ENCODE data around the gene PCBD2.
"Not testable (repeated sequence)": the region's sequence is repeated elsewhere in the genome, so short reads cannot be mapped to it uniquely, and the experiment has no call there.

PCBD2 gene

DNA sequence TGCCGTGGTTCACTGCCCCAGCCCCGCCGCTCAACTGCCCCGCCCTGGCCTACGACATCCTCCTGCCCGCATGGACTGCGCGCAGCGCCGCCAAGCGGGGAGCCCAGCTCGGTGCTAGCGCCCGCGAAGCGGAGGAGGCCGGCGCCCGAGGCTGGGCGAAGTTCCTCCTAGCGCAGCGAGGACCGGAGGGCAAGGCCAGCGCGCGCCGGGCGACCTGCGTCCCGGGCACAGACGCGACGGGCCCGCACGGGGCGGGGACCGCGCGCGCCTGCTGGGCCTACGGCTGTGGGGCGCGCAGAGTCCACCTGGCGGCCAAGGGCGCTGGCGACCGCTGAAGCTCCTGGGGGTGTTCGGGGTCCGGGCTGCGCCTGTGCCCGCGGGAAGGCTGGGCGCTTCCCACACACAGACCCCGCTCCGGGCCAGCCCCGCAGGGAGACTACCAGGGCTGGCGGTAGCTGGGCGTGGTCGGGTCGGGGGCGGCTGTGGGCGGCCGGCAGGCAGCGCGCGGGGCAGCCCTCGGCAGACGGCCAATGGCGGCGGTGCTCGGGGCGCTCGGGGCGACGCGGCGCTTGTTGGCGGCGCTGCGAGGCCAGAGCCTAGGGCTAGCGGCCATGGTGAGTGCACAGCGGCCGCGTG, at the start of gene PCBD2:
Gene PCBD2 (plus strand): TSS at position 522 of the 636 bp plus-strand sequence. CDS start 9 bp downstream, at position 531.
- DNase-seq = peak; percentile 20 to 89 (median 76)

DNA sequence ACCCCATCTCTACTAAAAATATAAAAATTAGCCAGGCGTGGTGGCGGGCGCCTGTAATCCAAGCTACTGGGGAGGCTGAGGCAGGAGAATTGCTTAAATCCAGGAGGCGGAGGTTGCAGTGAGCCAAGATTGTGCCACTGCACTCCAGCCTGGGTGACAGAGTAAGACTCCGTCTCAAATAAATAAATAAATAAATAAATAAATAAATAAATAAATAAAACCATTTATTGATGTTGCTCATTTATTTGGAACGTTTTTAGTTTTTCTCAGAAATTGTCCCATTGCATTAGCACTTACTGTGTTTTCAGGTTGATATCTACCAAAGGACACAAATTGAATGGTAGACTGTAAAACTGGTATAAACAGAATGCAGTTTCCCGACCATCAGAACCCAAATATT, 48.5 kb upstream of the PCBD2 start:
- DNase-seq = not testable (repeated sequence)

DNA sequence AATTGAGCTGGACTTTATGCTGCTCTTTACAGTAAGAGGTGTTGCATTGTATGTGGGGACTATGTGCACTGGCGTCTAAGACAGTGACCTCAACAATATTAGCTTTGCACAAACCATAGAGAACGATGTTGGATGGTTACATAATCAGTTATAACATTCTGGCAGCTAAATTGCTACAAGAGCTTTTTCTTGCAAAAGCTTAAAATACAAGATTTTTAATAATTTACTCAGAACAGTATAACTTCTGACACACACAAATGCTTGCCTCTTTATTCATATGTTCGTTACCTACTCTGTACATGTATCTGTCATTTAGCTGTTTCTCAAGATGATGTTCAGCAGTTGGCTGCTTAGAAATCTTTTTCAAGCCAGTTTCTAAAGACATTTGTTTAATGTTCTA, 47.5 kb upstream of the PCBD2 start:
- DNase-seq = no peak

DNA sequence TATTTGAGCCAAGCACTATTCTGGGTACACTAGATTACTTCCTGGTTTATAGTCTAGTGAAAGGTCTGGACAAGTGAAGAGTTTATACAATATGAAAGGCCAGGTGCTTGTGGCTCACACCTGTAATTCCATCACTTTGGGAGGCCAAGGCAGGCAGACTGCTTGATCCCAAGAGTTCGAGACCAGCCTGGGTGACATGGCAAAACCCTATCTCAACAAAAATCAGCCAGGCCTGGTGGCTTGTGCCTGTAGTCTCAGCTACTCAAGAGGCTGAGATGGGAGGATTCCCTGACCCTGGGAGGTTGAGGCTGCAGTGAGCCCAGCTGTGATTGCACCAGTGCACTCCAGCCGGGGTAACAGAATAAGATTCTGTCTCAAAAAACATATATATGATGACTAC, 40.2 kb upstream of the PCBD2 start:
- no peak for DNase-seq

DNA sequence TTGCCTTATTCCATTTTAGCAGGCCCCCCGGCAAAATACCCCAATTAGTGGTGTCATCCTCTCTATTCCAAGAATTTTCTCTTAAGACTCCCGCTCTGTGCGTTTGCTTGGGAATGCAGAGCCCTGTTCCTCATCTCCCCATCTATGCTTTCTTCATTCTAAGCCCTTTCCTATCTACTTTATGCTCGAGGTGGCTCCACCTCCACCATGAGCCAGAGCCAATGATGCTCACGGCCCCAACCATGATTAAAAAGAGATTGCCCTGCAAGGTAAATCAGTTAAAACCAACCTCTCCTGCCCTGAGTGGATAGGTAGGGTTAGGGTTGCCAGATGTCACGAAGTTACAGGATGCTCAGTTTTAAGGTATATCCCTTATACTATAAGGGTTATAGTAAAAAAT, 31.4 kb upstream of the PCBD2 start:
- no peak for DNase-seq

DNA sequence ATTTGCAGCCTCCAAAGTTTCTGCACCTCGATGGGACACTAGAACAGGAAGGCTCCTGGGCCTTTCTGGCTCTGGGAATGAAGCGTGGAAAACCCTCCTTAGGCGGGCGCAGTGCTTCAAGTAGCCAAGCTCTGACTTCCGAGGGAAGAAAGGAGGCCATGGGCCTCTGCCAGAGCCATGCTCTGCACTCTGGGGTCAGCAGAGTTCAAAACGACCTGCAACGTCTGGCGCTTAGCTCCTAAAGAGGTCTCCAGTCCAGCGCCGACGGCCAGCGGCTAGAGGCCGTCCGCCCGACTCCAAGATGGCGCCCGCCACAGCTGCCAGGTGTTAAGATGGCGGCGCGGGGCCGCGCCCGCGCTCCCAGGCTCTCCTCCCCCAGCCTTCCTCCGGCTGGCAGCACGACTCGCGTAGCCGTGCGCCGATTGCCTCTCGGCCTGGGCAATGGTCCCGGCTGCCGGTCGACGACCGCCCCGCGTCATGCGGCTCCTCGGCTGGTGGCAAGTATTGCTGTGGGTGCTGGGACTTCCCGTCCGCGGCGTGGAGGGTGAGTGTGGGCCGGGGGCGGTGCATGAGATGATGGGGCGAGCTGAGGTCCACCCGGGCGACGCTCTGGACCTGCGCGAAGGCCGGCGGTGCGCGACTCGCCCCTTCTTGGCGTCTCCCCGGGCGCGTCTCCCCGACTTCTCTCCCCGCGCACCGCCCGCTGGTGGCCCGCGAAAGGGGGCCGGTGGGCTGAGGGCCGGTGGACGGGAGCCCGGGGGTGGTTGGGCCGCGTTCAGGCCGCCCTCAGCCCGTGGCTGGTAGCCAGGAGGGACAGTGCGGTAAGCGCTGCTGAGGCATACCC, 30.7 kb upstream of the PCBD2 start, which contains the start of gene TXNDC15:
Gene TXNDC15 (plus strand): TSS at position 385 of the 844 bp plus-strand sequence. CDS start 57 bp downstream, at position 442.
- DNase-seq = peak in 55 of 56 donors; percentile 28 to 91 (median 79)

DNA sequence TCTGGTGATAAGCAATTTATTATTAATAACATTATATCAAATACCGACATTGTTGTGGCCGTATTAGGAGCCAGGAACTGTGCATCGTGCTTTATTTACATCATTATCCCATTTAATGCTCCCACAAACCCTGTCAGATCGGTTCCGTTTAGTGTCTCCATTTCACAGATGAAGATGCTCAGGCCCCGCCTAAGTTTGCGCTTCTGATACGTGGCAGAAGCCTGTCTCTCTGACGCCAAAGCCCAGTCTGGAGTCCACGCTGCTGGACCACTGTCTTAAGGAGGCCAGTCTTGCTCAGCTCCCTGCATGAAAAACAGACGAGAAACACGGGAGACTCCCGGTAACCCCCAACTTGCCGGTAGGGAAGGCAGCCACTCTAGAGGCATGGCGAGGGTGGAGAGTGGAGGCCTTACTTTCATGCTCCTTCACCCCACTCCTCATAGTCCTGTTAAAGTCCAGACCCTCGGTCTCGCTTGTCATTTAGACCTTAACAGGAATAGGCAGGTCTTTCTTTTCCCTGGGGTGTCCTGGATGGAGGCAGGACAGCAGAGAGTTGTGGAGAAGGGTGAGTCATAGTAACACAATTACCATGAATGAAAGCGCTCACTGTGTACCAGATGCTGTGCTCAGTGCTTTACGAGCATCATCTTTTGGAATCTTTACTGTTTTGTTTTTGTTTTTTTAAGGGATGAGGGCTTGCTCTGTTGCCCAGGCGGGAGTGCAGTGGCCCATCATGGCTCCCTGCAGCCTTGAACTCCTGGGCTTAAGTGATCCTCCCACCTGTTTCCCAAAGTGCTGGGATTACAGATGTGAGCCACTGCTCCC, 29.9 kb upstream of the PCBD2 start:
- DNase-seq = peak in 54 of 56 donors; percentile 14 to 82 (median 54)

DNA sequence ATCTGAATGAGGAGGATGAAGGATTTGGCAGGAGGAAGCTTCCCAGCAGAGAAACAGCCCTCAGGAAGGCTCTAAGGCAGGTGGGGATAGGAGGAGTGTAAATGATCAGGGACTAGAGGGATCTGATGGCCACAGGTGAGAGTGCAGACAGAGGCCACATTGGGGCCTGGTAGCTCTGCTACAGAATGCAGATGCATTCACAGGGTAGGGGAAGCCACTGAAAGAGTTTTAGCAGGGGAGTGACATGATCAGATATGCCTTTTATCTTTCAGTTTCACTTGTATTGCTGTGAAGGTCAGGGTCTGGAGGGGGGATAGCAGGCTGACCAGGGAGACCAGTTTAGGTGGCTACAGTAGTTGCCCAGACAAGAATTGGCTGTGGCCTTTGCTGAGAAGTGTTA, 27.8 kb upstream of the PCBD2 start:
- DNase-seq = no peak

DNA sequence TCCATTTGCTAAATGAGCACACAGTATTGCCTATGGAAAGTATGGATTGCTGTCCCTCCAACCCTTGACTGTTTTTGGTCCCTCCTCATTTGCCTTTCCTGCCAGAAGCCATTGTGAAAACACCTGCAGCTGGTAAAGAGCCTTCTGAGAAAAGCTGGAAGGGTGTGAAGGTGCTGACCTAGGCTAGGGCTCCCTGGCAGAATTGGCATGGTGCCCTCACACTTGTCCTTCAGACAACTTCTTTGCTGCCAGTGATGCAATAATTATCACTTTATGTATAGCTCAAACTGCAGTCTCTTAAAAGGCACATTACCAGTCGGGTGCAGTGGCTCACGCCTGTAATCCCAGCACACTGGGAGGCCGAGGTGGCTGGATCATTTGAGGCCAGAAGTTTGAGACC, 26.5 kb upstream of the PCBD2 start:
- no peak for DNase-seq

DNA sequence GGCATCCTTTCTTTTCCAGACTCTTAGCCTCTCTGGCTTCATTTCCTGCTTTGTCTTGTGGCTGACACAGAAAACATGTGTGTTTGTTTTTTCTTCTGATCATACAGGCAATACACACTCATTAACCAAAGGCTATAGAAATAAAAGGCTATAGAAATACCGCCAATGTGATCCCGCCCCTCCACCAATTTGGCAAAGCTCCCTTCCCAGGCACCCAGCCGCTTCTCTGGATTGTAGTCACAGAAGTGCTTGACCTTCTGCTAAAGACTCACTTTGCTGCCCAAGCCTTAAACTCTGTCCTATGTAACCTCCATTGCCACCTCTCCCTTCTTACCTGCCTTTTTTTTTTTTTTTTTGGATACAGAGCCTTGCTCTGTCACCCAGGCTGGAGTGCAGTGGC, 25.5 kb upstream of the PCBD2 start:
- no peak for DNase-seq

DNA sequence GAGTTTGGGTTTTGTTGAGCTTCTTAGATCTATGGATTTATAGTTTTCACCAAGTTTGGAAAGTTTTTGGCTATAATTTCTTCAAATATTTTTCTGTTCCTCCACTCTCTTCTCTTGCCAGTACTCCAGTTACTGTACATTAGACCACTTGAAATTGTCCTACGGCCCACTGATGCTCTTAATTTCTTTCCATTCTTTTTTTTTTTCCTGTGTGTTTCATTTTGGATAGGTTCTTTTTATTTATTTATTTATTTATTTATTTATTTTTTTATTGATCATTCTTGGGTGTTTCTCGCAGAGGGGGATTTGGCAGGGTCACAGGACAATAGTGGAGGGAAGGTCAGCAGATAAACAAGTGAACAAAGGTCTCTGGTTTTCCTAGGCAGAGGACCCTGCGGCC, 24.0 kb upstream of the PCBD2 start:
- DNase-seq = not testable (repeated sequence)

DNA sequence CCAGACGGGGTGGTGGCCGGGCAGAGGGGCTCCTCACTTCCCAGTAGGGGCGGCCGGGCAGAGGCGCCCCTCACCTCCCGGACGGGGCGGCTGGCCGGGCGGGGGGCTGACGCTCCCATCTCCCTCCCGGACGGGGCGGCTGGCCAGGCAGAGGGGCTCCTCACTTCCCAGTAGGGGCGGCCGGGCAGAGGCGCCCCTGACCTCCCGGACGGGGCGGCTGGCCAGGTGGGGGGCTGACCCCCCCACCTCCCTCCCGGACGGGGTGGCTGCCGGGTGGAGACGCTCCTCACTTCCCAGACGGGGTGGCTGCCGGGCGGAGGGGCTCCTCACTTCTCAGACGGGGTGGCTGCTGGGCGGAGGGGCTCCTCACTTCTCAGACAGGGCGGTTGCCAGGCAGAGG, 23.2 kb upstream of the PCBD2 start:
- DNase-seq = not testable (repeated sequence)

DNA sequence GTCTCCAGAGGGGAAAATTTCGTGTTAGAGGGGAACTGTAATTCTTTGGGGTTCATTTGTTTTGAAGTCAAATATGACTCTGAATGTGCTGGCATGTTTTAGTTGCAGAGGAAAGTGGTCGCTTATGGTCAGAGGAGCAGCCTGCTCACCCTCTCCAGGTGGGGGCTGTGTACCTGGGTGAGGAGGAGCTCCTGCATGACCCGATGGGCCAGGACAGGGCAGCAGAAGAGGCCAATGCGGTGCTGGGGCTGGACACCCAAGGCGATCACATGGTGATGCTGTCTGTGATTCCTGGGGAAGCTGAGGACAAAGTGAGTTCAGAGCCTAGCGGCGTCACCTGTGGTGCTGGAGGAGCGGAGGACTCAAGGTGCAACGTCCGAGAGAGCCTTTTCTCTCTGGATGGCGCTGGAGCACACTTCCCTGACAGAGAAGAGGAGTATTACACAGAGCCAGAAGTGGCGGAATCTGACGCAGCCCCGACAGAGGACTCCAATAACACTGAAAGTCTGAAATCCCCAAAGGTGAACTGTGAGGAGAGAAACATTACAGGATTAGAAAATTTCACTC, 17.3 kb upstream of the PCBD2 start:
- DNase-seq = no peak

DNA sequence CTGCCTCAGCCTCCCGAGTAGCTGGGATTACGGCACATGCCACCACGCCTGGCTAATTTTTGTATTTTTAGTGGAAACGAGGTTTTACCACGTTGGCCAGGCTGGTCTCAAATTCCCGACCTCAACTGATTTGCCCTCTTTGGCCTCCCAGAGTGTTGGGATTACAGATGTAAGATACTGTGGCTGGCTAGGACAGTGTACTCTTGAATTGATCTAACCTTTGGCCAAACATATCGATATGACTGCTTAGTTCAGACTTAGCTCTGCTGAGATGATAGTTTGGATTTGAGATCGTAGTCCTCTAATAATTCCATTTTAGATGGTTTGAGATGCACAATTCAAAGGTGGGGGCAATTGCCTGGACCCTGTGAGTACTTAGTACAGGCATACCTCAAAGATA, 15.6 kb upstream of the PCBD2 start:
- DNase-seq = no peak

DNA sequence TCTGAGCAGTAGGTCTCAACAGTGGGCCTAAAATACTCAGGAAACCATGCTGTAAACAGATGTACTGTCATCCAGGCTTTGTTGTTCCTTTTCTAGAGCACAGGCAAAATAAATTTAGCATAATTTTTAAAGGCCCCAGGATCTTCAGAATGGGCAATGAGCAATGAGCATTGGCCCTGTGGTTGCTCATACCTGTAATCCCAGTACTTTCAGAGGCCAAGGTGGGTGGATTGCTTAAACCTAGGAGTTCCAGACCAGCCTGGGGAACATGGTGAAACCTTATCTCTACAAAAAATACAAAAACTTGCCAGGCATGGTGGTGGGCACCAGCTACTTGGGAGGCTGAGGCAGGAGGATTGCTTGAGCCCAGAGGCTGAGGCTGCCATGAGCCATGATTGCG, 13.5 kb upstream of the PCBD2 start:
- DNase-seq = no peak

DNA sequence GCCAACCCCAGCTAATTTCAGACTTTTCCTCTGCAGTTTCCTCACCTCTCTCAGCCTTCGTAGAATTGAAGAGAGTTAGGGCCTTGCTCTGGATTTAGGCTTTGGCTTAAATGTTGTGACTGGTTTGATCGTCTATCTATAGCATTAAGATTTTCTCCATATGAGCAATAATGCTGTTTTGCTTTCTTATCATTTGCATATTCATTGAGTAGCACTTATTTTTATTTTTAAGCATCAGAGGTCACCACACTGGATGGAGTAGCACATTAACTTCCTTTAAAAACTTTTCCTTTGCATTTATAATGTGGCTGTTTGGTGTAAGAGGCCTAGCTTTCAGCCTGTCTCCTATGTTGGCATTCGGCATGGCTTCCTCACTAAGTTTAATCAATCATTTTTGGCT, 12.6 kb upstream of the PCBD2 start:
- DNase-seq = no peak

DNA sequence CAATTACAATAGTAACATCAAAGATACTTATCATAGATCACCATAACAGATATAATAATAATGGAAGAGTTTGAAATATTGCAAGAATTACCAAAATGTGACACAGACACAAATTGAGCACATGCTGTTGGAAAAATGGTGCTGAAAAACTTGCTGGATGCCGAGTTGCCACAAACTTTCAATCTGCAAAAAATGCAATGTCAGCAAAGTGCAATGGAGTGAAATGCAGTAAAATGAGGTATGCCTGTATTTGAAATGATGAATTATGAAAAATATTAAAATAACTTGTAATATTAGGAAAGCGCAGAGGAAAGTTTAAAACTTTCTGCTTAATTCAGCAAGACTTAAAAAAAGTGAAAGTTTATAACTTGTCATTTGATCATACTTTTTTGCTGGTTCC, 12.0 kb upstream of the PCBD2 start:
- no peak for DNase-seq

DNA sequence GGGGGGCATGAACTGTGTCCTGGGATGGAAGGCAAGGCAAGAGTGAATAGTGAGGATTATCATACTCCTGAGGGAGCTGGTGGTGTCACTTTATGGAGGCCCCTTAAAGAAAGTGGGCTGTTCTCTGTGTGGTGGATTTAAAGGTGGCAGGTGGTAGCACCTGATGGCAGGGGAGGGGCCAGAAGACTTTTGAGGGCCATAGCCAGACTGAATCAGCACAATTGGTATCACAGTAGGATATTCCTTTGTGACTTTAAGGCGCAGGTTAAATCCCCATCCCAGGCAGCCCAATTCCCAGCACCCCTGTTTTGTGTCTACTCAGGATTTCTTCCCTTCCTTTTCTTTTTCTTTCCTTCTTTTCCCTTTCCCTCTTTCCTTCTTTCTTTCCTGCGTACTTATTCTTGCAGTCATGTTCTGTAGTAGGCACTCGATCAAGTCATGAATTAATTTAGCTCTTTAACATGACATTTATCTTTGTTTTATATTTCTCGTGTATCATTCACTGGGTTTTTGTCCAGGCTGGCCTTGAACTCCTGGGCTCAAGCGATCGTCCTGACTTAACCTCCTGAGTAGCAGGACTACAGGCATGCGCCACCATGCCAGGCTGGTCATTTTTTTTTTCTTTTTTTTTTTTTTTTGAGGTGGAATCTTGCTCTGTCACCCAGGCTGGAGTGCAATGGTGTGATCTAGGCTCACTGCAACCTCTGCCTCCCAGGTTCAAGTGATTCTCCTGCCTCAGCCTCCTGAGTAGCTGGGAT, 11.0 kb upstream of the PCBD2 start:
- no peak for DNase-seq

DNA sequence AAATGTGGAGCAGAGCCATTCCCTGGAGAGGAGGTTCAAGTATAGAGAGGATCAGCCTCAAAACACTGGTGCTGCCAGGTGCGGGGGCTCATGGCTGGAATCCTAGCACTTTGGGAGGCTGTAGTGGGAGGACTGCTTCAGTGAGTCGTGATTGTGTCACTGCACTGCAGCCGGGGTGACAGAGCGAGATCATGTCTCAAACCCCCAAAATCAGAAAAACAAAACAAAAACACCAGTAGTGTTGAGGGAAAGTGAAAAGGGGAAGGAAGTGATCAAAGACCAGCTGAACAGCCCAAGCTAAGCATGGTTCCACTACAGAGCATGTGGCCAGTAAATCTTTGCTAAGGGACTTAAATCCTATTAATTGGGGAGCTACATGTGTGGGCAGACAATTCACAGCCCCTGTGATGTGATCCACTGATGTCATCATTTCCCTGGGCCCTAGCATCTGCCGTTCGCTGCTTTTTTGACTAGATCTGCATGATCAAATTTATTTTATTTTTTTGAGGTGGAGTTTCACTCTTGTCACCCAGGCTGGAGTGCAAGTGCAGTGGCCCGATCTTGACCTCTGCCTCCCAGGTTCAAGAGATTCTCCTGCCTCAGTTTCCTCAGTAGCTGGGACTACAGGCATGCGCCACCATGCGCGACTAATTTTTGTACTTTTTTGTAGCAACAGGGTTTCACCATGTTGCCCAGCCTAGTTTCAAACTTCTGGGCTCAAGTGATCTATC, 2.7 kb upstream of the PCBD2 start:
- DNase-seq = peak in 1 of 56 donors; percentile 3
